Femur (tissue), 1 donor: ENCODE data around the gene HK3.

Experiments used
- DNase-seq: peaks from one replicate; pipeline ENCODE4 v3.0.0-alpha.2; 2017

HK3 gene

GRCh38 chr5:176868126-176868525 is 31.0 kb downstream of the HK3 start:
- no peak for DNase-seq

GRCh38 chr5:176866707-176867310 is 32.3 kb downstream of the HK3 start:
- DNase-seq, result no peak

- DNase-seq, result no peak
These were observed 33.2 kb downstream of the HK3 start for GRCh38 chr5:176865964-176866363.

- DNase-seq, result no peak
These were observed 34.4 kb downstream of the HK3 start for GRCh38 chr5:176864755-176865154.

GRCh38 chr5:176863765-176864098 is 35.4 kb downstream of the HK3 start:
- no peak for DNase-seq

- DNase-seq, result no peak
These were observed 35.9 kb downstream of the HK3 start for GRCh38 chr5:176863041-176863764.

GRCh38 chr5:176862330-176862995 is 36.7 kb downstream of the HK3 start:
- no peak for DNase-seq

- DNase-seq, result no peak
These were observed 37.9 kb downstream of the HK3 start for GRCh38 chr5:176861276-176861675.

- DNase-seq, result no peak
These were observed 38.8 kb downstream of the HK3 start for GRCh38 chr5:176860381-176860780.

- no peak for DNase-seq
These were observed 39.2 kb downstream of the HK3 start for GRCh38 chr5:176859916-176860315.

GRCh38 chr5:176857894-176858273 is 41.3 kb downstream of the HK3 start:
- DNase-seq, result no peak

- DNase-seq, result no peak
These were observed 41.8 kb downstream of the HK3 start for GRCh38 chr5:176857216-176857893.

- no peak for DNase-seq
These were observed 42.4 kb downstream of the HK3 start for GRCh38 chr5:176856746-176857145.

GRCh38 chr5:176855598-176855997 is 43.5 kb downstream of the HK3 start:
- no peak for DNase-seq

- DNase-seq, result no peak
These were observed 45.0 kb downstream of the HK3 start for GRCh38 chr5:176854164-176854563.

GRCh38 chr5:176853151-176853778 is 45.9 kb downstream of the HK3 start:
- no peak for DNase-seq

GRCh38 chr5:176851871-176852658 is 47.1 kb downstream of the HK3 start:
- DNase-seq, result no peak

- no peak for DNase-seq
These were observed 47.8 kb downstream of the HK3 start for GRCh38 chr5:176851380-176851779.

GRCh38 chr5:176850371-176851245 is 48.5 kb downstream of the HK3 start:
- DNase-seq, result no peak

GRCh38 chr5:176849611-176850227 is 49.4 kb downstream of the HK3 start:
- DNase-seq, result no peak

GRCh38 chr5:176848651-176849050 is 50.5 kb downstream of the HK3 start:
- DNase-seq, result no peak
